IgD-negative memory B cell (primary cell): ENCODE results near the gene HDAC10. TPM values are rescaled to one million over a fixed set of nuclear protein-coding genes. Genes with fewer than 3 reads are reported as not detected.

Experiments
- H3K27ac Mint-ChIP-seq, 3 donors: one replicate each; pipeline ENCODE4 v1.8.0; 2020 to 2022; ENCODE audit warnings: mild to moderate bottlenecking in 3 of 3, mixed read lengths in 3 of 3, moderate library complexity in 1 of 3
- H3K27me3 Mint-ChIP-seq: one replicate; pipeline ENCODE4 v1.8.0; 2021; ENCODE audit warnings: mixed read lengths
- H3K36me3 Mint-ChIP-seq: one replicate; pipeline ENCODE4 v1.8.0; 2020; ENCODE audit warnings: mild to moderate bottlenecking, mixed read lengths
- H3K4me1 Mint-ChIP-seq, 3 donors: one replicate each; pipeline ENCODE4 v1.8.0; 2020 to 2022; ENCODE audit warnings: mixed read lengths in 3 of 3, mild to moderate bottlenecking in 1 of 3
- H3K4me3 Mint-ChIP-seq, 4 donors: one replicate each; pipeline ENCODE4 v1.8.0; 2020 to 2022; ENCODE audit warnings: mild to moderate bottlenecking in 4 of 4, mixed read lengths in 4 of 4, moderate library complexity in 3 of 4
- H3K9me3 Mint-ChIP-seq, 3 donors: one replicate each; pipeline ENCODE4 v1.8.0; 2020 to 2021; ENCODE audit warnings: mixed read lengths in 3 of 3, mild to moderate bottlenecking in 1 of 3
- polyA plus RNA-seq: library from polyadenylated mRNA; unstranded; fragments of 300-500 nt; fragmentation: Illumina TruSeq; gene quantifications from one replicate; pipeline ENCODE4 v1.2.3, GENCODE V29; 2021

Gene HDAC10
- polyA plus RNA-seq, 1 donor from 2014 or later = 8.6 TPM

DNA sequence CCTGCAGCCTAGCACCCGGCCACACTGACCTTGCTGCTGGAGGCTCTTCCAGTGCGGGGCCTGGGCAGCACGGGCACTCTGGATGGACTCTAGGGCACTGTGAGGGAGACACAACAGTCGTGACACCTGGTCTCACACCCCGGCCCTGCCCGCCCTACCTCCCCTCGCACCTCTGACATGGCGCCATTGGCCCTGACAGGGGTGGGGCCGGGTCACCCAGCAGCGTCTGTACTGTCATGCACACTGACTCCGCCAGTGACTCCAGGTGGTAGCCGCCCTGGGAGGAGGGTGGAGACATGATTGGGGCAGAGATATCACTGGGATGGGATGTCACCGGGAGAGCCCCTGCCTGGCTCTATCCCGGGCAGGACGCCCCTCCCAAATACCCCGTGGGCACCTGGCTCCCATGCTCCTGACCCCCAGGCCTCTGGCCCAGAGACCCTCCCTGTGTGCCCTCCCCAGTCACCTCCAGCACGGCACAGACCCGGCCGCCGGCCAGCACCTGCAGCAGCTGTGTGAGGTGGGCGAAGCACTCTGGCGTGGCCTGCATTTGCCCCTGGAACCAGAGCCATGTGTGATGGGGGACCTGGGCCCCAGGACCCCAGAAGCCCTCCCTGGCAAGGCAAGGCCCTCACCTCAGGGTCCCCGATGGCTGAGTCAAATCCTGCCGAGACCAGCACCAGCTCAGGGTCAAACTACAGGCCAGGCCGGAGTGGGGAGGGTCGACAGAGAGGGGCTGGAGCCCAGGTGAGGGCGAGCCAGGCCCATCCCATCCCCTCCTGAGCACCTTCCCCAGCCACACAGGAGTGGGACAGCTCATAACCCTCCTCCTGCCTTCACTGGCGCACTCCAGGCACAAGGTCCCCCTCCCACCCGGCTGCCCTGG lies 2.6 kb downstream of the HDAC10 start:
- no peaks in the 10 kb centered on the region for H3K27me3 Mint-ChIP-seq
- peaks cover 2% of the 10 kb centered on the region for H3K36me3 Mint-ChIP-seq
- H3K9me3 Mint-ChIP-seq = no peaks in the 10 kb centered on the region
- peak overlapping the region in 2 of 4 donors; percentile 60 to 77 for H3K4me3 Mint-ChIP-seq
- H3K27ac Mint-ChIP-seq = peak overlapping the region; percentile 51 to 94 (median 93)
- H3K4me1 Mint-ChIP-seq = peaks cover 19 to 24% (median 22%) of the 10 kb centered on the region in 3 donors

DNA sequence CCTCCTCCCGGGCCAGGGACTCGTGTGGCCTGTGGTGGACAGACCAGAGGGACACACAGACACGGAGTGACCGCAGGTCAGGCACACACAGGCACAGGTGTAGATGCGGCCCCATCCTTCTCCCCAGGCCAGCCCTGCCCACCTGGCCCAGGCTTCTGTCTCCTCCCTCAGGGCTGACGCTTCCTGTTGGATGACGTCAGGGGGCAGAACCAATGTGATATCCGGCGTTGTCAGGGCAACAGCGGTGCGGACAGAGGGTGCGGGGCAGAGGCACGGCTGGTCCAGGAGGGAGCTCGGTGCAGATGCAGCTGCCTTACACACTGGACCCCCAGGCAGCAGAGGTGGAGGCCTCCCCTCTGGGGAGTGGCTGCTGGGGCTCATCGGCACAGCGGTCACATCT lies 3.3 kb downstream of the HDAC10 start:
- Mint-ChIP-seq H3K4me3 (peak overlapping the region in 3 of 4 donors; percentile 67 to 87 (median 77)), H3K9me3 (no peaks in the 10 kb centered on the region), H3K27ac (peak overlapping the region; percentile 51 to 94 (median 93)), H3K4me1 (peaks cover 20 to 25% (median 22%) of the 10 kb centered on the region in 3 donors), H3K27me3 (no peaks in the 10 kb centered on the region), H3K36me3 (peaks cover 2% of the 10 kb centered on the region)

DNA sequence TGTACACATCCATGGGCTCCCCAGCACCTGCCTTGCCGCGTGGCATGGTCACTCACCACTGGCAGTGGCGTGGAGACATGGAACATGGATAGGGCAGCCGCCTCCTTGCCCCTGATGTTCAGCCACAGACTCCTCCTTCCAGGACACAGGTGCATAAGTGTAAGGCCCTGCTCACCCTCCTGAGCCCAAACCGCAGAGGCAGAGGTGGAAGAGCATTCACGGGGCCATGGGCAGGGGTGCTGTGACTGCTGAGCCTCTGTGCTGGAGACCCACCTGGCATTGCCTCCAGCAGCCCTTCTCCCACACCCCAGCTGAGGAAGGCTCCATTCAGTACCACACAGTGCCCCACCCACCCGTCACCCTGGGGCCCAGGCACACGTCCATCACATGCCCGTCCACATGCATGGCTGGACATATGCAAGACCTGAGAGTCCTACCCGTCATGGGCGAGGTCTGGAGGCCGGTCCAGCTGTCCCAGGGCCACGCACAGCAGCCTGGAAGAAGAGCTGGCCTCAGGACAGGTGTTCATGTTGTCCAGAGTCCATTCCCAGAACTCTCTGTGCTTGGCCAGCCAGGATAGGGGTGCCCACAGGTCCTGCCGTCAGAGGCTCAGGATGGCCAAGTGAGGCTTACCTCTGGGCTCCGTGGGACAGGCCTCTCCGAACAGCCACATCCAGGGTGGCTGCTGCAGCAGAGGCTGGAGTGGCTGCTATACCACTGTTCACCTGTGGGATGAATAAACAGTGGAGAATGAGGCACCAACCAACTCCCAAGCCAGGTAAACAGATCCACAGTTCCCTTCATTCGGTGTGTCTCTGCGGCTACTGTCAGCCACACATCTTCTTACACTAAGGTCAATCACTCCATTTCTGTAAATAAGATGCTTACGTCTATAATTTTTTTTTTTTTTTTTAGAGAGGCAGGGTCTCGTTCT lies 4.6 kb downstream of the HDAC10 start:
- Mint-ChIP-seq H3K27ac (peak overlapping the region in 2 of 3 donors; percentile 51 to 94), H3K4me1 (peaks cover 17 to 29% (median 27%) of the 10 kb centered on the region in 3 donors), H3K4me3 (peak overlapping the region; percentile 32 to 99 (median 80)), H3K27me3 (no peaks in the 10 kb centered on the region), H3K36me3 (peaks cover 2% of the 10 kb centered on the region), H3K9me3 (no peaks in the 10 kb centered on the region)

DNA sequence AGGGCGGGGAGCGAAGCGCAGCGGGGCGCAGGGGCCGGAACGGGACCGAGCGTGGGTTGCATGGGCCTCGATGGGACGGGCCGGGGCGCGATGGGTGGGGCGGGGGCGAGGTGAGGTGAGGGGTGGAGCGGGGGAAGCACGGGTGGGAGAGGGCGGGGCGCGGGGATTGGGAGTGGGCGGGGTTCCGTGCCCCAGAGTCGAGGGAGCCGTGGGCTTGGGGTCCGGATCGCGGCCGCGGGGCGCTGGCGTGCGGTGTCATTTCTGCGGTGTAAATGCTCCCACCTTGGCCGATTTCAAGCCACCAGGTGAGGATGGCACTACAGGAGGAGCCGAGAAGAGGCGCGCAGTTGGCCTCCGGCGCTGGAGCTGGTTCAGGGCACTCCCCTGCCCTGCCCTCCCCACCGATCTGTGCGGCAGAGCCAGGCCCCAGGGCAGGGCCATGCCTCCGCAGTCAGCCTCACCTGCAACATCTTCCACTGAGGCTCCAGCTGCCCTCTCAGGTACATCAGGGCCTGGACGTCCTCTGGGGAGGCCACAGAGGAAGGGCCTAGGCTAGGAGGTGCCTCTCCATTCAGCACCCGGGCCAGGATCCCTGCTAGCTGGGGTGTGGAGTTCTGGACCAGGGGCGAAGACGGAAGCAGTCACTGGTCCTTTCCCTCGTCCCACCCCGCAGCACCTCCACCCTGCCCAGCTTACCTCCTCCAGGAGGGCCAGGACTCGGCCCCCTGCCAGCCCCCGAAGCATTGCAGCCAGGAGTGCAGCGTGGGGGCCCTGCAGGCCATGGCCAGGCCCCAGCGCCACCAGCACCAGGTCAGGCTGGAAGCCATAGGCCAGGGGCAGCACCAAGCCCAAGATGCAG lies 5.6 kb downstream of the HDAC10 start:
- H3K4me3 Mint-ChIP-seq = peak overlapping the region; percentile 90 to 99 (median 98)

DNA sequence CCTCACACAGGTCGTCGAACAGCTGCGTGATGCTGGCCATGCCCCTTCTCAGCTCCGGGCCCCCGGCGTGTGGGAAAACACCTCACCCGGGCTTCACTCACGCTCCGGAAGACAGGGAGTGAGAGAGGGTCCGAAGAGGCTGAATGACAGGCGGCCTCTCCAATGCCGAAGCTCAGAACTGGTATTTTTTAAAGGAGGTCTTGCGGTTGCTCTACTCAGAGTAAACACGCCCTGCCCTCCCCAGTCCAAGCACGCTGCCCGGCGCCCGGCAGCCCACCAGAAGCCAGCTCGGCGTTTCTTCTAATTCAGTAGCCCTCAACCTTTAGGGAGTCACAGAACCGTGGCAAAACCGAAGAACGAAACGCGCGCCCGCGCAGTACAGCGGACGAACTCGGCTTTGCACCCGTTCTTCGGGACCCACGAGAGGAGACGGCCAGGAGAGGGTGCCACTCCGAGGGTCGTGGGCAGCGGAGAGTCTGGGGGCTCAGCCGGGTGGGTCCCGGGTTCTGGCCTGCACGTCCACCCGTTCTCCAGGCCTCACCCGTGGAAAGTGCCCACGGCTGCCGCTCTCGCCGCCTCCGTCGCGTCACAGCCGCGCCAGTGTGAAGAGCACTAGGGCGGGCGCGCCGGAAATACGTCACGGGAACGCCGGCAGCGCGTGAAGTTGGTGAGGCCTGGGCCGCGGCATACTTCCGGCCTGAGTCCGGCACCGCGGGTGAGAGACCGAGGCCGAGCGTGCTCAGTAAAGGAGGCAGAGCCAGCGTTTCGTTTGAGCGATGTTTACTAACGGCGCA lies 6.4 kb downstream of the HDAC10 start, which contains the start of gene TUBGCP6:
TSS of gene TUBGCP6 (minus strand) at position 604 of the 794 bp plus-strand sequence. CDS start at position 40, 564 bp downstream.
- H3K27ac Mint-ChIP-seq = peak within 1 kb of the TSS; percentile 91 to 100 (median 96)
- H3K4me1 Mint-ChIP-seq = peaks cover 17 to 29% (median 28%) of the 10 kb centered on the region in 3 donors
- no peaks in the 10 kb centered on the region for H3K27me3 Mint-ChIP-seq
- H3K4me3 Mint-ChIP-seq = peak within 1 kb of the TSS; percentile 90 to 99 (median 98)
- H3K36me3 Mint-ChIP-seq = peaks cover 2% of the 10 kb centered on the region
- no peaks in the 10 kb centered on the region for H3K9me3 Mint-ChIP-seq

More for the DNA sequence above, 5.6 kb downstream of the HDAC10 start:
- no peaks in the 10 kb centered on the region for H3K9me3 Mint-ChIP-seq
- peaks cover 2% of the 10 kb centered on the region for H3K36me3 Mint-ChIP-seq
- no peaks in the 10 kb centered on the region for H3K27me3 Mint-ChIP-seq
- H3K27ac Mint-ChIP-seq = peak overlapping the region; percentile 91 to 100 (median 96)
- peaks cover 17 to 32% (median 31%) of the 10 kb centered on the region in 3 donors for H3K4me1 Mint-ChIP-seq

DNA sequence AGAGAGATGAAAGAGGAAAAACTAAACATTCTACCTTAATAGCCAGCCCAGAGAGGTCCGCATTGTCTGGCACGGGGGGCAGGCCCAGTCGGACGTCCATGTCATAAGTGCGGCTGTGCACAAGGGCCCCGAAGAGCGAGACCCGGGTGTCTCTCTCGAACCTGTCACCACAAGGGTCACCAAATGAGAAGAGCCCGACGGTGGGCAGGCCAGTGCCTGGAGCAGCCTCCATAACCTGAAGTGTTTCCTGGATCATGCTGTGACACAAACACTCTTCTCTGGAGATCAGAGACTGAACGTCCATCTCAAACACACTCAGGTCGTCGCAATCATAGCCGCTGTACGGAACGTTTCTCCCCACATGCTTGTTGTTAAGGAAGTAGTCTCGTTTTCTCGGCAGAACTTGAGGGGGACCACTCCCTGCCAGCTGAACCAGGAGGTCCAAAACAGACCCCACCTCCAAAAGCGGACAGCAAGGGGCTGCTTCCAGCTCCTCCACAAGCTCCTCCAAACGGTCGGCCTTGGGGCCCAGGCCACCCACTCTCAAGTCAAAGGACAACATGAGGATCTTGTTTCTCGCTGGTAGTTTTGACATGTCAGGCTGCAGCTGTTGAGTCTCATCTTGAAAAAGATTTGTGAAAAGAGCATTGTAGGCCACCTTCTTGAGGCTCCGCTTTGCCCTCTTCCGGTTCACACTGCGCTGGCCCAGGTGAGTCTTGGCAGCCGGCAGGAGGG lies 7.2 kb downstream of the HDAC10 start:
- no peaks in the 10 kb centered on the region for H3K27me3 Mint-ChIP-seq
- H3K9me3 Mint-ChIP-seq = no peaks in the 10 kb centered on the region
- H3K27ac Mint-ChIP-seq = peak overlapping the region; percentile 91 to 100 (median 96)
- peaks cover 17 to 29% (median 28%) of the 10 kb centered on the region in 3 donors for H3K4me1 Mint-ChIP-seq
- peaks cover 2% of the 10 kb centered on the region for H3K36me3 Mint-ChIP-seq
- H3K4me3 Mint-ChIP-seq = peak overlapping the region; percentile 90 to 99 (median 98)

DNA sequence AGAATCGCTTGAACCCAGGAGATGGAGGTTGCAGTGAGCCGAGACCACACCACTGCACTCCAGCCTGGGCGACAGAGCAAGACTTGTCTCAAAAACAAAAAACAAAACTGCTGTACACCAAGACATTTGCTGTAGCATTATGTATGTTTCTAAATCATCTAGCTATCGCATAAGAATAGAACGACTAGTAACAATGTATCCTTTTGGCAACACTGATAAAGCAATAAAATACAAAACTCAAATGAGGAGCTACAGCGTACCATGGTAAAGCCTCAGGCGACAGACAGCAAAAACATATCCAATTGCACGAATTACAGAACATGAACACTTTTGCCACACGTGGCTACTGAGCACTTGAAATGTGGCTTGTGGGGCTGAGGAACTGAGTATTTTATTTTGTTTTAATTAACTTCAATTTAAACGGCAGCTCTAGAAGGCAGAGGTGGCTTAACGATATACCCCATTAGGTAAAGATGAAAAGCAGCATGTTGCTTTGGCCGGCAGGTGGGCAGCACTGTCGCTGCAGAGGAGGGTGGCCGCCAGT lies 8.6 kb downstream of the HDAC10 start:
- Mint-ChIP-seq H3K9me3 (no peaks in the 10 kb centered on the region), H3K4me3 (peak overlapping the region; percentile 90 to 99 (median 98)), H3K27ac (peak overlapping the region in 1 of 3 donors; percentile 51), H3K36me3 (peaks cover 2% of the 10 kb centered on the region), H3K4me1 (peaks cover 17 to 26% (median 24%) of the 10 kb centered on the region in 3 donors), H3K27me3 (no peaks in the 10 kb centered on the region)

DNA sequence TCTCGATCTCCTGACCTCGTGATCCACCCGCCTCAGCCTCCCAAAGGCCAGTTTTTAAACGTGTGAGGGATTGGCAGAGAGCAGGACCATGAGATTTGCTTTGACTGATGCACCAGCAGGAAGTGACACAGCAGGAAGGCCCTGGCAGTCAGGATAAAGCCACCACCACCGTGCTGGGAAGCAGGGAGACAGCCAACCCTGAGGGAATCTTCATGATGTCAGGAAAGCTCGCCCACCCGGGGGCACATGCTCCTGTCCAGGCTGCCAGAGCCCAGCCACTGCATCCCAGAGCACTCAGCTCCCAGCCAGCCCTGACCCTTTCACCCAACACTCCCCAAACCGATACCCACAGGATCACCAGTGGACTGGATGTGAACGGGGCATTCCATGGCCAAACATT lies 12.3 kb downstream of the HDAC10 start:
- Mint-ChIP-seq H3K4me1 (peaks cover 2 to 30% (median 17%) of the 10 kb centered on the region in 3 donors), H3K4me3 (no peak overlapping the region), H3K36me3 (peaks cover 2% of the 10 kb centered on the region), H3K27ac (no peak overlapping the region), H3K9me3 (no peaks in the 10 kb centered on the region), H3K27me3 (no peaks in the 10 kb centered on the region)

DNA sequence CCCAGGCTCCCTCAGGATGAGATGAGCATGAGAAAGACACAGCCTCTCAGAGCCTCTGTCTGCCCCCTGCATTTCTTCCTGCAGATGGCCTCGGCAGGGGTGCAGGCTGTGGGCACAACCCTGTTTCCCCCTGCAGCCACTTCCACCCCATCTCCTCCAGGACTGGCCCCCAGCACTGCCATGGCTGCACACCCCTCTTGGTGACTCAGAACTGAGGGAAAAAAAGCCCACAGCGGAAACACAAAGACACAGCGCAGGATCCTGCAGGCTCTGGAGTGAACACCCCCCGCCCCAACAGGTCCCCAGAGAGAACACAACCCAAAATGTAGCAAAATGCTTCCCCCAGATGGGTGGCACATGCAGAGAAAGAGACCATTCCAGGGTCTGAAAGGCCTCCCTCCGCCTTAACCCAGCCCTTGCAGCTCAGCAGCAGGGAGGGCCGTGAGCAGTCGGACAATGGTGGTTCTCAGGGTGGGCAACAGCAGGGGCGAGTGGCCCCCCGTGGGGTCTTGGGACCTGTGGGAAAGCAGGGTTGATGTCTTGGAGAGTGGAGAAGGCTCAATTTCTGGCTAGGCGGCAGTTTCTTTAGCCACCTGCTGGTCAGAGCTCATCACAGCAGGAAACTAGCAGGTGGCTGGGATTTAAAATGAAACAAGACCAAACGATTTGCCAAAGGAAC lies 14.2 kb downstream of the HDAC10 start:
- Mint-ChIP-seq H3K9me3 (no peaks in the 10 kb centered on the region), H3K27me3 (no peaks in the 10 kb centered on the region), H3K27ac (peak overlapping the region in 2 of 3 donors; percentile 19 to 43), H3K4me1 (peaks cover 0 to 23% (median 8%) of the 10 kb centered on the region in 3 donors), H3K36me3 (peaks cover 2% of the 10 kb centered on the region), H3K4me3 (peak overlapping the region in 1 of 4 donors; percentile 42)

DNA sequence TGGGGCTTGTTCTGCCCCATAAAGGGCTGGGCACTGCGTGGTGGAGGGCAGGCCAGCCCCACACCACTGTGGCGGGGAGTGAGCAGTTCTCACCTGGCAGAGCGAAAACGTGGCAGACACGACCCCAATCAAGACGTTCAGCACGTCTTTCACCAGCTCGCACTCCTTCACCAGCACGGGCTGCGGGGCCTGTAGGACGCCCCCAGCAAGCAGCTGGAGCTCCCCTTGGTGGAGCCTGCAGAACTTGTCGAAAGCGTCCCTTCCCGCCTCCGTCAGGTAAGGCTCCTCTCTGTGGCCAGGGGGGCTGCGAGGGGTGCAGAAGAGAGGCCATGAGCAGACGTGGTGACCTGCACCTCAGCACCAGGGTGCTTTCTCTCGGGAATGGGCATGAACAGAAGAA lies 17.8 kb downstream of the HDAC10 start:
- H3K27me3 Mint-ChIP-seq = no peaks in the 10 kb centered on the region
- peak overlapping the region in 1 of 4 donors; percentile 17 for H3K4me3 Mint-ChIP-seq
- H3K4me1 Mint-ChIP-seq = peaks cover 0 to 16% (median 5%) of the 10 kb centered on the region in 3 donors
- H3K9me3 Mint-ChIP-seq = no peaks in the 10 kb centered on the region
- peaks cover 4% of the 10 kb centered on the region for H3K36me3 Mint-ChIP-seq
- no peak overlapping the region for H3K27ac Mint-ChIP-seq

DNA sequence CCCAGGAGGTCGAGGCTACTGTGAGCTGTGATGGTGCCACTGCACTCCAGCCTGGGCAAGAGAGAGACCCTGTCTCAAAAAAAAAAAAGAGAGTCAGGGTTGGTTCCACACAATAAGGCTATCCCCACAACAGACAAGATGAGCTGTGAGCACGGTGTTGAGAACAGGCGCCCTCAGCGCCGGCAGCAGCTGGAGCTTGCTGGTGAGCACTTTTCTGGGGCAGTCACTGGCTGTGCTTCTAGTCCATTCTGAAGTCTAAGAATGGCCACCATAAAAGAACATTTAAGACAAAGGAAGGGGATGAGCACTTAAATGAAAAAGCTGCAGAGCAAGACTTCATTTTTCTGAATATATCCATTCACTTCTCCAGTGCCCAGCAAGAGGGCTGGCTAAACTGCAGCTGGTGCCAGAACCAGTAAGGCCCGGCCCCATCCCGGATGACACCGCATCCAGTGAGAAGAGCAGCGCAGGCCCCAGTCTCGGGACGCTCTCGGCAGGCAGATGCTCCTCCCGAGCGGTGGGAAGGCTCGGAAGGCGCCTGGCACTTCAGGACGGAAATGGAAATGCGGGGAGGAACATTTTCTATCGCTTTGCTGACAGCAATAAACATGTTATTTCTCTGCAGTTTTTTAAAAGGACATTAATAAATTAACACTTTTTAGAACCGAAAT lies 18.4 kb downstream of the HDAC10 start:
- peak overlapping the region in 1 of 4 donors; percentile 17 for H3K4me3 Mint-ChIP-seq

DNA sequence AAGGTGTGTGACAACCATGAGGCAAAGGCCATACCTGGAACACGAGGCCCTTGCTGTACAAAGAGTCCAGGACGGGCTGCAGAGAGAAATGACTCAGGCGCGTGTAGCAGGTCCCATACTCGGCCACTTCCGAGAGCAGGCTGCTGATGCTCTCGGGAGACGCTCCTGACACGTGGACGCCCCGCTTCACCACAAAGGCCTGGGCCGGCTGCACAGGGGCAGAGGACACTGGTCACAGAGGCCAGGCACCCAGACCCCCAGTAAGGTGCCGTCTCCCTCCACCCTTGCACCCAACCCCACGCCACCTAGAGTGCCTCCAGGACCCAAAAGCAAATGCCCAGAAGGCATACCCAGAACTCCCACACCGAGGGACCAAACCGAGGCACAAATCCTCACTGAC lies 21.7 kb downstream of the HDAC10 start:
- no peak overlapping the region for H3K27ac Mint-ChIP-seq
- H3K4me3 Mint-ChIP-seq = no peak overlapping the region
- no peaks in the 10 kb centered on the region for H3K27me3 Mint-ChIP-seq
- H3K4me1 Mint-ChIP-seq = peaks cover 0 to 5% (median 0%) of the 10 kb centered on the region in 3 donors
- peaks cover 2% of the 10 kb centered on the region for H3K36me3 Mint-ChIP-seq
- no peaks in the 10 kb centered on the region for H3K9me3 Mint-ChIP-seq

More for the DNA sequence above, 18.4 kb downstream of the HDAC10 start:
- peaks cover 4% of the 10 kb centered on the region for H3K36me3 Mint-ChIP-seq
- H3K9me3 Mint-ChIP-seq = no peaks in the 10 kb centered on the region
- H3K4me1 Mint-ChIP-seq = peaks cover 0 to 13% (median 5%) of the 10 kb centered on the region in 3 donors
- no peaks in the 10 kb centered on the region for H3K27me3 Mint-ChIP-seq
- no peak overlapping the region for H3K27ac Mint-ChIP-seq
